NB4 (cell line): Measurements from ENCODE around the gene MYH9.

Source experiments
- MYC ChIP-seq: IDR thresholded peaks from 2 replicates; pipeline ENCODE4 v1.6.1; 2011; ENCODE audit warnings: low read depth, low read length
- POLR2A ChIP-seq: IDR thresholded peaks from 2 replicates; pipeline ENCODE4 v1.6.1; 2011; ENCODE audit warnings: mild to moderate bottlenecking; ENCODE audit not compliant: insufficient read length; ENCODE audit errors: extremely low read depth
- TF ChIP-seq, protein P1 (sequence below): IDR thresholded peaks from one replicate; pipeline ENCODE4 v1.5.1; 2012; ENCODE audit warnings: low read depth, low read length
- TF ChIP-seq, protein P2 (sequence below): IDR thresholded peaks from 2 replicates; pipeline ENCODE4 v1.6.1; 2011; ENCODE audit warnings: low read depth, low read length

DNA sequence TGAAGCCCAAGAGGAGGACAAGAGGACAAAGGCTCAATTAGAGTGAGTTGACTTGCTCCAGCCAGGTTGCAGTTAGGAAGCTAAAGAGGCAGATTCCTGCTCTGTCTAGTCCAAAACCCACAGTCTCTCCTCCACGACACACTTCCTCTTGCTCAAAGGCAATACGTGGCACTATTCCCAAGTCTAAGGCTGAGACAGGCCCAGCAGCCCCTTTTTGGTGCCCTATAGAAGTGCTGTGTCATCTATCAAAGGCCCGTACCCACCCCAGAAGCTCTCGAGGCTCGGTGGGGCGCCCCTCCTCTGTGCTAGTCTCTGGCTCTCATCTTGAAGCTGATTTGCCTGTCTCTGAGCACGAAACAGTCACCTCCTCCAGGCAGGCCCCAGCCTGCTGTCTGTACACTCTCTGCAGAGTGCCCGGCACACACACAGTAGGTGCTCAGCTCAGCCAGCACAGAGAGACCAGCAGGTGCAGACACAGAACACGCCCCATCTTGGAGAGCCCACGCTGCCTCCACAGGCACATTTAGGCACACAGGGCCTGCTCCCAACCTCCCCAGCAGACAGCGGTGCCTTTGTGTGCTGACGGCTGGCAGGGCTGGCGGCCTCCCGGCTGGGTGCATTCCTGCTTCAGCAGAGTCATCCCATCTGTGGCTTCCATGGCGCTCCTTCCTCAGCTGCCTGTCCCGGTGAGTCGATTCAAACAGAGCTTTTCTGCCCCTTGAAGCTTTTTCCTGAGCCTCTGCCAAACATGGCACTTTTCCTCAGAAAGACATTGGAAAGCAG is 52.8 kb downstream of the MYH9 start:
- TF ChIP-seq, protein P1, sequence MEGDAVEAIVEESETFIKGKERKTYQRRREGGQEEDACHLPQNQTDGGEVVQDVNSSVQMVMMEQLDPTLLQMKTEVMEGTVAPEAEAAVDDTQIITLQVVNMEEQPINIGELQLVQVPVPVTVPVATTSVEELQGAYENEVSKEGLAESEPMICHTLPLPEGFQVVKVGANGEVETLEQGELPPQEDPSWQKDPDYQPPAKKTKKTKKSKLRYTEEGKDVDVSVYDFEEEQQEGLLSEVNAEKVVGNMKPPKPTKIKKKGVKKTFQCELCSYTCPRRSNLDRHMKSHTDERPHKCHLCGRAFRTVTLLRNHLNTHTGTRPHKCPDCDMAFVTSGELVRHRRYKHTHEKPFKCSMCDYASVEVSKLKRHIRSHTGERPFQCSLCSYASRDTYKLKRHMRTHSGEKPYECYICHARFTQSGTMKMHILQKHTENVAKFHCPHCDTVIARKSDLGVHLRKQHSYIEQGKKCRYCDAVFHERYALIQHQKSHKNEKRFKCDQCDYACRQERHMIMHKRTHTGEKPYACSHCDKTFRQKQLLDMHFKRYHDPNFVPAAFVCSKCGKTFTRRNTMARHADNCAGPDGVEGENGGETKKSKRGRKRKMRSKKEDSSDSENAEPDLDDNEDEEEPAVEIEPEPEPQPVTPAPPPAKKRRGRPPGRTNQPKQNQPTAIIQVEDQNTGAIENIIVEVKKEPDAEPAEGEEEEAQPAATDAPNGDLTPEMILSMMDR: no peak
- TF ChIP-seq POLR2A: no peak
- no peak for TF ChIP-seq MYC
- TF ChIP-seq, protein P2, sequence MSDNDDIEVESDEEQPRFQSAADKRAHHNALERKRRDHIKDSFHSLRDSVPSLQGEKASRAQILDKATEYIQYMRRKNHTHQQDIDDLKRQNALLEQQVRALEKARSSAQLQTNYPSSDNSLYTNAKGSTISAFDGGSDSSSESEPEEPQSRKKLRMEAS: no peak
